HEK293T (cell line): ENCODE results near the gene PPM1H.

Source experiments
- ARNT ChIP-seq: fragments of 450-650 bp; IDR thresholded peaks from 2 replicates; pipeline ENCODE4 v1.6.1; 2017; ENCODE audit warnings: mild to moderate bottlenecking
- BHLHE40 ChIP-seq: fragments of 450-650 bp; IDR thresholded peaks from 2 replicates; pipeline ENCODE4 v1.6.1; 2016; ENCODE audit warnings: mild to moderate bottlenecking, moderate library complexity, borderline replicate concordance
- CTBP1 ChIP-seq: fragments of 450-650 bp; IDR thresholded peaks from 2 replicates; pipeline ENCODE4 v1.6.1; 2016; ENCODE audit warnings: borderline replicate concordance
- ELF4 ChIP-seq: fragments of 450-650 bp; IDR thresholded peaks from 2 replicates; pipeline ENCODE4 v1.6.1; 2017; ENCODE audit warnings: antibody characterized with exemption
- FOXA1 ChIP-seq: fragments of 450-650 bp; IDR thresholded peaks from 2 replicates; pipeline ENCODE4 v1.6.1; 2016; ENCODE audit warnings: mild to moderate bottlenecking
- FOXK2 ChIP-seq: fragments of 450-650 bp; IDR thresholded peaks from 2 replicates; pipeline ENCODE4 v1.6.1; 2016; ENCODE audit warnings: mild to moderate bottlenecking
- HDGF ChIP-seq: fragments of 450-650 bp; IDR thresholded peaks from 2 replicates; pipeline ENCODE4 v1.6.1; 2017; ENCODE audit warnings: antibody characterized with exemption, borderline replicate concordance
- L3MBTL2 ChIP-seq: fragments of 450-650 bp; conservative IDR thresholded peaks from 2 replicates; pipeline ENCODE4 v1.6.1; 2016; ENCODE audit warnings: mild to moderate bottlenecking
- PKNOX1 ChIP-seq: fragments of 450-650 bp; IDR thresholded peaks from 2 replicates; pipeline ENCODE4 v1.6.1; 2016
- SP1 ChIP-seq: fragments of 450-650 bp; IDR thresholded peaks from 2 replicates; pipeline ENCODE4 v1.6.1; 2017
- SUZ12 ChIP-seq: fragments of 450-650 bp; IDR thresholded peaks from 2 replicates; pipeline ENCODE4 v1.6.1; 2016; ENCODE audit warnings: mild to moderate bottlenecking
- ZNF384 ChIP-seq: fragments of 450-650 bp; IDR thresholded peaks from 2 replicates; pipeline ENCODE4 v1.6.1; 2016

- no peak for TF ChIP-seq BHLHE40
- TF ChIP-seq ELF4: no peak
- TF ChIP-seq PKNOX1: no peak
- TF ChIP-seq FOXA1: no peak
- TF ChIP-seq FOXK2: no peak
- TF ChIP-seq SP1: no peak
- no peak for TF ChIP-seq ZNF384
- TF ChIP-seq SUZ12: no peak
- no peak for TF ChIP-seq CTBP1
- TF ChIP-seq L3MBTL2: no peak
- TF ChIP-seq HDGF: no peak
- TF ChIP-seq ARNT: no peak
Observed at GRCh38 chr12:62912644-62913043, 22.3 kb downstream of the PPM1H start.
